ENCODE results near the gene ACVR2A. TPM values are rescaled to one million over a fixed set of nuclear protein-coding genes. Genes with fewer than 3 reads are reported as not detected.

The ACVR2A gene
- total RNA-seq, 1 donor = 42.9 TPM

GRCh38 chr2:147854557-147855134 lies 9.8 kb downstream of the ACVR2A start:
- H3K4me3 ChIP-seq (ENCODE audit: low read depth, low read length) = no peak overlapping the region
- DNase-seq (ENCODE audit: low read depth) = no peak
- TF ChIP-seq, protein P1, sequence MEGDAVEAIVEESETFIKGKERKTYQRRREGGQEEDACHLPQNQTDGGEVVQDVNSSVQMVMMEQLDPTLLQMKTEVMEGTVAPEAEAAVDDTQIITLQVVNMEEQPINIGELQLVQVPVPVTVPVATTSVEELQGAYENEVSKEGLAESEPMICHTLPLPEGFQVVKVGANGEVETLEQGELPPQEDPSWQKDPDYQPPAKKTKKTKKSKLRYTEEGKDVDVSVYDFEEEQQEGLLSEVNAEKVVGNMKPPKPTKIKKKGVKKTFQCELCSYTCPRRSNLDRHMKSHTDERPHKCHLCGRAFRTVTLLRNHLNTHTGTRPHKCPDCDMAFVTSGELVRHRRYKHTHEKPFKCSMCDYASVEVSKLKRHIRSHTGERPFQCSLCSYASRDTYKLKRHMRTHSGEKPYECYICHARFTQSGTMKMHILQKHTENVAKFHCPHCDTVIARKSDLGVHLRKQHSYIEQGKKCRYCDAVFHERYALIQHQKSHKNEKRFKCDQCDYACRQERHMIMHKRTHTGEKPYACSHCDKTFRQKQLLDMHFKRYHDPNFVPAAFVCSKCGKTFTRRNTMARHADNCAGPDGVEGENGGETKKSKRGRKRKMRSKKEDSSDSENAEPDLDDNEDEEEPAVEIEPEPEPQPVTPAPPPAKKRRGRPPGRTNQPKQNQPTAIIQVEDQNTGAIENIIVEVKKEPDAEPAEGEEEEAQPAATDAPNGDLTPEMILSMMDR (IDR thresholded peaks at IDR 0.05; ENCODE audit: insufficient read depth, low read length) = no peak

GRCh38 chr2:147855316-147855715 lies 10.5 kb downstream of the ACVR2A start:
- no peak for DNase-seq (ENCODE audit: low read depth)
- no peak overlapping the region for H3K4me3 ChIP-seq (ENCODE audit: low read depth, low read length)
- TF ChIP-seq, protein P1 (IDR thresholded peaks at IDR 0.05; ENCODE audit: insufficient read depth, low read length) = no peak

DNA sequence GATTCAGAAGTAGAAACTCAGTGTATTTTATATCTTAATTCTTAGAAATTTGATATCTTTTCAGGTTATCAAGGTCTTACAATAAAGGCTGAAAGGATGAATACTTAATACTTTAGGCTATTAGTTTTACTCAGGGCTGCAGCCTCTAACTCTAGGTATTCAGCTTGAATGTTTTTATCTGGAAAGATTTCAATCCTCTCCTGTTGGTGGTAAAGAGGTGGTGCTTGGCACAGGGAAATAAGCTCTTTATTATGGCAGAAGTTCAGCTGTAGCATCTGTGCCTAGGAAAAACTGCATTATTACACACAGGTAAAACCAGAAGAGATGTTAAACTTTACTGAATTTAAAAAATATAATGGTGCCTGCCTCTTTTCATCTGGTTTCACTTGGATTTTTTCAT lies 11.1 kb downstream of the ACVR2A start:
- DNase-seq (ENCODE audit: low read depth) = no peak
- TF ChIP-seq, protein P1 (IDR thresholded peaks at IDR 0.05; ENCODE audit: insufficient read depth, low read length) = peak; percentile 6
- H3K4me3 ChIP-seq (ENCODE audit: low read depth, low read length) = no peak overlapping the region

DNA sequence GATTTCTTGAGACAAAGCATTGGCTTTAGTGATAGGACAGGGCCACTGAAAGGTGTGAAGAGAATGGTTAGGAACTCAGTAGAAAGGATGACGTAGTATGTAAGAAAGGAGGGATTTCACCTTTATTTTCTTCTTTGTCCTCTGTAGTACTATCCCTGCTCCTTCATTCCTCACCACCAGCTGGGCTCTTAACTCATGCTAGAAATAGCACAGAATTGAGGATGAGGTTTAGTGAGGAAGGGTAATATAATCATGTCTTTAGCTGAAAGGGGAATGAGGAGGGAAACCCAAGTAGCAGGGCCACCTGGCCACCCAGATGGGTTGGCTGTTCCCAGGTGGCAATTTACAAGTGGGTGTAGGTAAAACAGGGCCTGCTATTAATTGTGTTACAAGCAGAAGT lies 15.2 kb downstream of the ACVR2A start:
- DNase-seq (ENCODE audit: low read depth) = no peak
- H3K4me3 ChIP-seq (ENCODE audit: low read depth, low read length) = no peak overlapping the region
- TF ChIP-seq, protein P1 (IDR thresholded peaks at IDR 0.05; ENCODE audit: insufficient read depth, low read length) = no peak

GRCh38 chr2:147862859-147863516 lies 18.2 kb downstream of the ACVR2A start:
- TF ChIP-seq, protein P1 (IDR thresholded peaks at IDR 0.05; ENCODE audit: insufficient read depth, low read length) = no peak
- no peak overlapping the region for H3K4me3 ChIP-seq (ENCODE audit: low read depth, low read length)
- DNase-seq (ENCODE audit: low read depth) = no peak

DNA sequence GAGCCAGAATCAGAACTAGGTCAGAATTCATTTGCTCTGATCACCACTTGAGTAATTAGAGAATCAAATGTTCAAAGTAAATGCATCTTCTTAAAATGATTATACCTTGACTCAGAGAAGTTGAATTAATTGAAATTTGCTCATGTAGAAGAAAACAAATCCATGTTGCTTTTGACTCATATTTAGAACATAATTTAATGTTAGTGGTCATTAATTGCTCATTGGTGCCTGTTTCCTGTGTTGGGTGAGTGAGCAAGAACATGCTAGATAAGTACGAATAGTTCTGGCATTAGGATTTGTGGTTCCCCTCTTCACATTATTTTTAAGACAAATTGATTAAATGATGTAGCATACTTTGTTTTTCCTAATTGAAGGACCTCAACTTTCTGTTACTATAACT lies 19.0 kb downstream of the ACVR2A start:
- no peak overlapping the region for H3K4me3 ChIP-seq (ENCODE audit: low read depth, low read length)
- DNase-seq (ENCODE audit: low read depth) = no peak

More for the DNA sequence above, 19.0 kb downstream of the ACVR2A start:
- TF ChIP-seq, protein P1 (IDR thresholded peaks at IDR 0.05; ENCODE audit: insufficient read depth, low read length) = no peak
